ENCODE measurements around the gene CINP. TPM values are rescaled to one million over a fixed set of nuclear protein-coding genes. Genes with fewer than 3 reads are reported as not detected.
"Not testable (repeated sequence)": the region's sequence is repeated elsewhere in the genome, so short reads cannot be mapped to it uniquely, and the experiment has no call there.

The CINP gene
- total RNA-seq, 4 donors from 2014 or later = 5.8 to 29.9 (median 24.8) TPM

GRCh38 chr14:102356280-102356679 is 6.4 kb downstream of the CINP start:
- H3K27ac ChIP-seq = no peak overlapping the region
- H3K36me3 ChIP-seq = peaks cover 0 to 73% (median 0%) of the 10 kb centered on the region in 3 donors
- no peak overlapping the region for H3K4me3 ChIP-seq
- no peaks in the 10 kb centered on the region for H3K27me3 ChIP-seq
- no peaks in the 10 kb centered on the region for H3K4me1 ChIP-seq
- no peak for DNase-seq
- TF ChIP-seq POLR2A (IDR thresholded peaks at IDR 0.05) (no peak), CTCF (IDR thresholded peaks at IDR 0.05) (no peak)
- no peaks in the 10 kb centered on the region for H3K9me3 ChIP-seq

- DNase-seq = no peak
- H3K27me3 ChIP-seq = no peaks in the 10 kb centered on the region
- H3K9me3 ChIP-seq = no peaks in the 10 kb centered on the region
- no peak for TF ChIP-seq POLR2A (IDR thresholded peaks at IDR 0.05)
- TF ChIP-seq CTCF (IDR thresholded peaks at IDR 0.05) = no peak
- H3K4me3 ChIP-seq = no peak overlapping the region
- no peak overlapping the region for H3K27ac ChIP-seq
- H3K4me1 ChIP-seq = no peaks in the 10 kb centered on the region
- peaks cover 0 to 95% (median 0%) of the 10 kb centered on the region in 3 donors for H3K36me3 ChIP-seq
These were observed 9.5 kb downstream of the CINP start for GRCh38 chr14:102353126-102353619.

GRCh38 chr14:102352213-102352612 is 10.5 kb downstream of the CINP start:
- no peaks in the 10 kb centered on the region for H3K9me3 ChIP-seq
- H3K36me3 ChIP-seq = peaks cover 0 to 95% (median 0%) of the 10 kb centered on the region in 3 donors
- H3K4me1 ChIP-seq = no peaks in the 10 kb centered on the region
- no peak overlapping the region for H3K27ac ChIP-seq
- DNase-seq = no peak
- no peaks in the 10 kb centered on the region for H3K27me3 ChIP-seq
- TF ChIP-seq CTCF (IDR thresholded peaks at IDR 0.05) = no peak
- no peak for TF ChIP-seq POLR2A (IDR thresholded peaks at IDR 0.05)
- no peak overlapping the region for H3K4me3 ChIP-seq

GRCh38 chr14:102351593-102351992 is 11.1 kb downstream of the CINP start:
- not testable (repeated sequence) for H3K27me3 ChIP-seq, H3K4me1 ChIP-seq, H3K27ac ChIP-seq, H3K4me3 ChIP-seq, DNase-seq, H3K9me3 ChIP-seq
- H3K36me3 ChIP-seq = peaks cover 0 to 96% (median 0%) of the 10 kb centered on the region in 3 donors

- Histone ChIP-seq H3K27me3 (no peaks in the 10 kb centered on the region), H3K36me3 (peaks cover 0 to 96% (median 0%) of the 10 kb centered on the region in 3 donors), H3K4me1 (no peaks in the 10 kb centered on the region), H3K27ac (no peak overlapping the region), H3K4me3 (no peak overlapping the region), H3K9me3 (no peaks in the 10 kb centered on the region)
- no peak for DNase-seq
- TF ChIP-seq POLR2A (IDR thresholded peaks at IDR 0.05) (no peak), CTCF (IDR thresholded peaks at IDR 0.05) (no peak)
These were observed 11.7 kb downstream of the CINP start for GRCh38 chr14:102351023-102351422.

GRCh38 chr14:102348376-102348775 is 14.3 kb downstream of the CINP start:
- peaks cover 0 to 95% (median 0%) of the 10 kb centered on the region in 3 donors for H3K36me3 ChIP-seq
- H3K4me1 ChIP-seq = no peaks in the 10 kb centered on the region
- no peak overlapping the region for H3K27ac ChIP-seq
- no peak overlapping the region for H3K4me3 ChIP-seq
- no peaks in the 10 kb centered on the region for H3K9me3 ChIP-seq
- TF ChIP-seq POLR2A (IDR thresholded peaks at IDR 0.05) = no peak
- TF ChIP-seq CTCF (IDR thresholded peaks at IDR 0.05) = no peak
- no peak for DNase-seq
- H3K27me3 ChIP-seq = no peaks in the 10 kb centered on the region
